Pancreas (tissue), 10 donors: Measurements from ENCODE around the gene GCNT3. TPM values are rescaled to one million over a fixed set of nuclear protein-coding genes. Genes with fewer than 3 reads are reported as not detected.

Experiments
- ATAC-seq, 4 donors: fragments of 200-7000 bp; cut with Tn5 transposase; one replicate each; pipeline versions ENCODE4 v1.8.0 to v1.9.1; 2020; ENCODE audit warnings: mild to moderate bottlenecking in 4 of 4, moderate library complexity in 4 of 4
- DNase-seq, 6 donors: peaks; one replicate each; pipeline ENCODE4 v3.0.0-alpha.2; 2020
- FAIRE-seq: peaks from 2 replicates; lab custom pipeline; 2012; peaks lifted over from hg19 to GRCh38; lab: Jason Lieb, UNC
- H3K27ac ChIP-seq, 4 donors: fragments of 200-600 bp; sonication (generic); 1 replicate in 3 of 4; 2 replicates in 1 of 4; pipeline versions ENCODE4 v1.5.0 to v1.8.0; 2020
- H3K27me3 ChIP-seq, 4 donors: fragments of 200-600 bp; one replicate each; pipeline ENCODE4 v1.8.0; 2021
- H3K36me3 ChIP-seq, 3 donors: fragments of 200-600 bp; sonication (generic) in 1 of 3; one replicate each; pipeline versions ENCODE4 v1.5.0 to v1.8.0; 2020 to 2021
- H3K4me1 ChIP-seq, 3 donors: fragments of 200-600 bp; one replicate each; pipeline ENCODE4 v1.8.0; 2021
- H3K4me3 ChIP-seq, 4 donors: fragments of 200-600 bp; sonication (generic) in 2 of 4; one replicate each; pipeline versions ENCODE4 v1.5.0 to v1.8.0; 2020 to 2021
- H3K9me3 ChIP-seq, 4 donors: fragments of 200-600 bp; one replicate each; pipeline ENCODE4 v1.8.0; 2021
- WGBS, 2 donors: extraction: QIAGEN DNeasy Blood & Tissue Kit; methylation state at CpG; one replicate each; pipeline ENCODE4 v1.1.7; 2013; 5-methylcytosine and 5-hydroxymethylcytosine counted together
- intact Hi-C, 3 donors: fragments of 100-400 bp; cut with DNase I; formaldehyde crosslinking; loops; one replicate each; pipeline versions ENCODE4 v1.11.1 to v1.14.2; 2022
- polyA plus RNA-seq, 2 donors: library from polyadenylated mRNA; stranded (reverse); fragments of 200-250 nt; gene quantifications; one replicate each; pipeline ENCODE4 v1.2.3, GENCODE V29; 2013
- total RNA-seq, 6 donors: library from RNA; stranded (reverse); fragmentation: NEBNext Ultra II Directional in 4 of 6; extraction: Animal tissue kit (Norgen Biotek cat#: 25700) in 4 of 6; gene quantifications; one replicate each; pipeline versions ENCODE4 v1.2.1 to v1.2.4, GENCODE V29; 2021 to 2023
- TF ChIP-seq, protein P1 (sequence below), 4 donors: fragments of 200-600 bp; sonication (generic) in 3 of 4; IDR thresholded peaks; one replicate each; pipeline versions ENCODE4 v1.5.0 to v1.8.0; 2021; ENCODE audit warnings: antibody characterized with exemption in 4 of 4
- donor health status: healthy with polysubstance abuse.
- donor health status: DM: no; HTN: no; CAD: no; lungs with moderate emphysema.
- donor health status: DM: no; HTN: no; CAD: no.
- donor health status: control.
- donor health status: control.
- donor health status: Bipolar disorder and iron deficiency.
- donor health status: DM: yes; HTN: yes; CAD: no.
- donor health status: DM: no; HTN: no; CAD: no.
- donor health status: DM: no; HTN: no; CAD: no.
- donor health status: DM: yes; HTN: yes; CAD: no.

The GCNT3 gene
- total and polyA plus RNA-seq, 8 donors, result 0.27 to 8.6 (median 2.3) TPM

DNA sequence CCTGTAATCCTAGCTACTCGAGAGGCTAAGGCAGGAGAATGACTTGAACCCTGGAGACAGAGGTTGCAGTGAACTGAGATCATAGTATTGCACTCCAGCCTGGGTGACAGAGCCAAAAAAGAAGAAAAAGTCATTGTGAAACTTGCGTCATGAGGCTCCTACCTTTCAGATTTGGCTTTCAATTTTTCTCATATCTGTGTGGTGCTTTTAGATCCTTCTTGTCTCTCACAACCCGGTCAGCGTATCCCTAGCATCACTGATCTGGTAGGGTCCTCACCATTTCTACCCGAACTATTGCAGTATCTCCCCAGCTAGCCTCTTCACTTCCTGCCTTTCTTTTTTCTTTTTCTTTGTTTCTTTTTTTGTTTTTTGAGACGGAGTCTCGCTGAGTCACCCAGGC, 21.6 kb upstream of the GCNT3 start:
- no peaks in the 10 kb centered on the region for H3K36me3 ChIP-seq
- FAIRE-seq (no peak), ATAC-seq (no peak), DNase-seq (no peak)
- peaks cover 0 to 14% (median 6%) of the 10 kb centered on the region in 3 donors for H3K4me1 ChIP-seq
- no peak overlapping the region for H3K27ac ChIP-seq
- intact Hi-C loops, result no loop called here
- H3K27me3 ChIP-seq, result no peaks in the 10 kb centered on the region
- TF ChIP-seq, protein P1, sequence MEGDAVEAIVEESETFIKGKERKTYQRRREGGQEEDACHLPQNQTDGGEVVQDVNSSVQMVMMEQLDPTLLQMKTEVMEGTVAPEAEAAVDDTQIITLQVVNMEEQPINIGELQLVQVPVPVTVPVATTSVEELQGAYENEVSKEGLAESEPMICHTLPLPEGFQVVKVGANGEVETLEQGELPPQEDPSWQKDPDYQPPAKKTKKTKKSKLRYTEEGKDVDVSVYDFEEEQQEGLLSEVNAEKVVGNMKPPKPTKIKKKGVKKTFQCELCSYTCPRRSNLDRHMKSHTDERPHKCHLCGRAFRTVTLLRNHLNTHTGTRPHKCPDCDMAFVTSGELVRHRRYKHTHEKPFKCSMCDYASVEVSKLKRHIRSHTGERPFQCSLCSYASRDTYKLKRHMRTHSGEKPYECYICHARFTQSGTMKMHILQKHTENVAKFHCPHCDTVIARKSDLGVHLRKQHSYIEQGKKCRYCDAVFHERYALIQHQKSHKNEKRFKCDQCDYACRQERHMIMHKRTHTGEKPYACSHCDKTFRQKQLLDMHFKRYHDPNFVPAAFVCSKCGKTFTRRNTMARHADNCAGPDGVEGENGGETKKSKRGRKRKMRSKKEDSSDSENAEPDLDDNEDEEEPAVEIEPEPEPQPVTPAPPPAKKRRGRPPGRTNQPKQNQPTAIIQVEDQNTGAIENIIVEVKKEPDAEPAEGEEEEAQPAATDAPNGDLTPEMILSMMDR (IDR thresholded peaks at IDR 0.05), result no peak
- no peaks in the 10 kb centered on the region for H3K9me3 ChIP-seq
- 81 to 87% methylated on average over 7 of the region's 7 CpGs for WGBS, 2 donors
- no peak overlapping the region for H3K4me3 ChIP-seq

DNA sequence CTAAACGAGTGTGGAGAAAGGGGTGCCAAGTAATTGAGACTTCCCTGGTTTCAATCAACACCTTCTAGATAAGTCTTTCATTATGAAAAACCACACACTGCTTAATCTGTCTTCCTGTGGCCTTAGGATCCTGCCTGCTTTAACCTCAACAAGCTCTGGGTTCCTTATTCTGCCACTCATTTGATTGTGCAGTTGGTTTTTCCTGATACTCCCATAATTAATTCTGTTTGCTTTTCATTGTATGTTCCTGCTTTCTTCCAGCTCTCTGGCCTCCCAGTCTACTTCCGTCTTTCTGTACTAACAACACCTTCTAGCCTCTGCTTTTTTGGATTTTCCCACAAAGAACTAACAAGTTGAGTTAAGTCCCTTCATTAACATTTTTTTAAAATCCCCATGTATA, 20.2 kb upstream of the GCNT3 start:
- 28 to 44% methylated on average over 2 of the region's 2 CpGs for WGBS, 2 donors
- intact Hi-C loops, result no loop called here
- ATAC-seq (peak in 1 of 4 donors; percentile 24), FAIRE-seq (no peak), DNase-seq (no peak)
- Histone ChIP-seq H3K4me1 (peaks cover 0 to 18% (median 6%) of the 10 kb centered on the region in 3 donors), H3K27me3 (no peaks in the 10 kb centered on the region), H3K4me3 (no peak overlapping the region), H3K9me3 (no peaks in the 10 kb centered on the region), H3K36me3 (no peaks in the 10 kb centered on the region), H3K27ac (peak overlapping the region in 2 of 4 donors; percentile 36 to 64)
- TF ChIP-seq, protein P1 (IDR thresholded peaks at IDR 0.05), result no peak

DNA sequence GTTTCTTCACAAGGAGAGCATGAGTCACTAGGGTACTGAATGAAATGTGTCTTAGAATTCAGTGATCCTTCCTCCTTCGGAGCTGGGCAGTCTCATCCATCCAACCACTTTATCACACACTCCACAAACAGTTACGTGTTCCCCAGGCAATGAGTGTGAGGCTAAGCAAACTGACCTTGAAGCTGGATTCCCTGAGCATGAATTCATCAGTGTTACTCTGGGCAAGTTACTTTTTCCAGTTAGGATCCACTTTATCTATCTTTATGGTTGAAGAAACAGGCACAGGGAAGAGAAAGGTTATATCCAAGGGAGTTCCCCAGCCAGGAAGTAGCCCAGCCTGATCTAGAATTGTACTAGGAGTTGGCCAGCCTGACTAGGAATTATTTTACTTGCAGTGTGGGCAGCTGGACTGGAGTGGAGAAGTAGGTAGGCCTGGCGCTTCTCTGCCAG, 17.1 kb upstream of the GCNT3 start:
- H3K9me3 ChIP-seq, result no peaks in the 10 kb centered on the region
- FAIRE-seq, result no peak
- no peaks in the 10 kb centered on the region for H3K27me3 ChIP-seq
- intact Hi-C loops, result no loop called here
- WGBS, 2 donors, result 31% methylated on average over 3 of the region's 3 CpGs
- H3K36me3 ChIP-seq, result no peaks in the 10 kb centered on the region
- peaks cover 0 to 10% (median 0%) of the 10 kb centered on the region in 3 donors for H3K4me1 ChIP-seq
- TF ChIP-seq, protein P1 (IDR thresholded peaks at IDR 0.05), result no peak
- no peak overlapping the region for H3K4me3 ChIP-seq
- peak in 3 of 6 donors; percentile 9 to 44 (median 16) for DNase-seq
- peak overlapping the region in 3 of 4 donors; percentile 33 to 80 (median 61) for H3K27ac ChIP-seq
- ATAC-seq, result peak; percentile 71 to 87 (median 84)

DNA sequence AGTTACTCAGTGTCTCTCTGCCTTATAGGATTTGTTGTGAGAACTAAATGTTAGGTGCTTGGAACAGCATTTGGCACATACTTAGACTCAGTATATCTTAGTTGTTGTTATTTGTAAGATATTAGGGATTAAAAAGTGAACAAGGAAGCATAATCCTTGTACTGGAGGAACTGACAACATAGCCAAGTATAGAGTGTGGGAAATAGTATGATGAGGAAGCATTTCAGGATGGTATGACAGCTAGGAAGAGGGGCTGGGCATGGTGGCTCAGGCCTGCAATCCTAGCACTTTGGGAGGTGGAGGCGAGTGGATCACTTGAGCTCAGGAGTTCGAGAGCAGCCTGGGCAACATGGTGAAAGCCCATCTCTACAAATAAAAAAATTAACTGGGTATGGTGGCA, 16.6 kb upstream of the GCNT3 start:
- H3K4me1 ChIP-seq, result peaks cover 0 to 10% (median 0%) of the 10 kb centered on the region in 3 donors
- TF ChIP-seq, protein P1 (IDR thresholded peaks at IDR 0.05), result no peak
- intact Hi-C loops, result no loop called here
- no peak for FAIRE-seq
- H3K4me3 ChIP-seq, result no peak overlapping the region
- H3K9me3 ChIP-seq, result no peaks in the 10 kb centered on the region
- no peaks in the 10 kb centered on the region for H3K27me3 ChIP-seq
- no peaks in the 10 kb centered on the region for H3K36me3 ChIP-seq
- H3K27ac ChIP-seq, result peak overlapping the region in 3 of 4 donors; percentile 33 to 80 (median 61)
- ATAC-seq, result peak in 2 of 4 donors; percentile 19 to 37
- no peak for DNase-seq
- WGBS, 2 donors, result 89 to 92% methylated on average over 2 of the region's 2 CpGs

DNA sequence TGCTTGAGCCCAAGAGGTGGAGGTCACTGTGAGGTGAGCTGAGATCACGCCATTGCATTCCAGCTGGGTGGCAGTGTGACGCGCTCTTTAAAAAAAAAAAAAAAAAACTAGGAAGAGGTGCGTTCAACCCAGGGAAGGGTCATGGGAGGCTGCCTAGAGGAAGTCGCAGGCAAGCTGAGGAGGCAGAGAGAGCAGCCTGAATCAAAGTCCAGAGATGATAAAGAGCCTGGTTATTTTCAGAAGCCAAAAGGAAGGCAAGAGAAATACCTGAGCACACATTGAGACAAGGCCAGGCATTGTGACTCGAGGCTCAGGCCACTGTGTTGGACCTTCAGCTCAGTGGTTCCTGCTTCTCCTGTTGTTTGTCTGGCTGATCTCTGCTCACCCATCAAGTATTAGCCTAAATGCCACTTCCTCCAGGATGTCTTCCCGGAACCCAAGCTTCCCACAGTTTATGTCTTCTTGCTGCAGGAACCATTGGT, 16.1 kb upstream of the GCNT3 start:
- H3K4me1 ChIP-seq, result peaks cover 0 to 10% (median 0%) of the 10 kb centered on the region in 3 donors
- H3K9me3 ChIP-seq, result no peaks in the 10 kb centered on the region
- intact Hi-C loops, result no loop called here
- H3K27me3 ChIP-seq, result no peaks in the 10 kb centered on the region
- FAIRE-seq (no peak), ATAC-seq (peak in 3 of 4 donors; percentile 36 to 61 (median 56)), DNase-seq (no peak)
- no peak overlapping the region for H3K4me3 ChIP-seq
- 80 to 86% methylated on average over 7 of the region's 7 CpGs for WGBS, 2 donors
- H3K36me3 ChIP-seq, result no peaks in the 10 kb centered on the region
- TF ChIP-seq, protein P1 (IDR thresholded peaks at IDR 0.05), result no peak
- peak overlapping the region in 3 of 4 donors; percentile 33 to 80 (median 61) for H3K27ac ChIP-seq
